NCI-H446 (cell line): ENCODE data around the gene PRRC2A.

Experiments used
- DNase-seq, 2 experiments: peaks; one replicate each; lab custom pipeline; 2025; lab: John Stamatoyannopoulos, UW

The PRRC2A gene

DNA sequence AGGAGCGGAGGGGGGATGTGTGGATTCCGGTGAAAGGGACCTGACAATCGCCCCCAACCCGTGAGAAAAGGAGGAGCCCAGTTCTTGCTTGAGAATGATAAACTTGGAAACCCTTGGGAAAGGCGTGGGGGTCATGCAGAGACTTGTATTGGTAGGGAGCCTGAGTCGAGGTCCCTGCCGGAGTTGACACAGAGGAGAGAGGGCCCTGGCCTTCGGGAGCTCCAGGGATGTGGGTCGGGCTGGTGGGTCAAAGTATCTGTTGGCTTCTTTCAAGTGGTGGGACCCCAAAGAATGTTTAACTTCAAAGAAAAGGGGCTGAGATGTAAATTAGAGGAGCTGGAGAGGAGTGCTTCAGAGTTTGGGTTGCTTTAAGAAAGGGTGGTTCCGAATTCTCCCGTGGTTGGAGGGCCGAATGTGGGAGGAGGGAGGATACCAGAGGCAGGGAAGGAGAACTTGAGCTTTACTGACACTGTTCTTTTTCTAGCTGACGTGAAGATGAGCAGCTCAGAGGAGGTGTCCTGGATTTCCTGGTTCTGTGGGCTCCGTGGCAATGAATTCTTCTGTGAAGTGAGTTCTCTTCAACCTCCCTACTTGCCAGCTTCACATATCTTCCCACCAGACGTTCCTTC lies 45.9 kb downstream of the PRRC2A start:
- no peak for DNase-seq

DNA sequence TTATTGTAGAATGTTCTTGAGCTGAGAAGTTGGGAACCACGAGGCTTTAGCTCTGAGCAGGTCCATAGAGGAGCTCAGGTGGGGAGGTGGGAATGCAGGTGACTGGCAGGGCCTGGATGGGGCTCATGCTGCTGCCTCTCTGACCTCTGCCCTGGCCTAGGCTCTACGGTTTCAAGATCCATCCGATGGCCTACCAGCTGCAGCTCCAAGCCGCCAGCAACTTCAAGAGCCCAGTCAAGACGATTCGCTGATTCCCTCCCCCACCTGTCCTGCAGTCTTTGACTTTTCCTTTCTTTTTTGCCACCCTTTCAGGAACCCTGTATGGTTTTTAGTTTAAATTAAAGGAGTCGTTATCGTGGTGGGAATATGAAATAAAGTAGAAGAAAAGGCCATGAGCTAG lies 49.2 kb downstream of the PRRC2A start, which contains the start of gene LY6G5B:
Gene LY6G5B, plus strand, starts transcription at position 301 of the 400 bp plus-strand sequence. CDS start 975 bp downstream, outside the sequence.
- no peak for DNase-seq

DNA sequence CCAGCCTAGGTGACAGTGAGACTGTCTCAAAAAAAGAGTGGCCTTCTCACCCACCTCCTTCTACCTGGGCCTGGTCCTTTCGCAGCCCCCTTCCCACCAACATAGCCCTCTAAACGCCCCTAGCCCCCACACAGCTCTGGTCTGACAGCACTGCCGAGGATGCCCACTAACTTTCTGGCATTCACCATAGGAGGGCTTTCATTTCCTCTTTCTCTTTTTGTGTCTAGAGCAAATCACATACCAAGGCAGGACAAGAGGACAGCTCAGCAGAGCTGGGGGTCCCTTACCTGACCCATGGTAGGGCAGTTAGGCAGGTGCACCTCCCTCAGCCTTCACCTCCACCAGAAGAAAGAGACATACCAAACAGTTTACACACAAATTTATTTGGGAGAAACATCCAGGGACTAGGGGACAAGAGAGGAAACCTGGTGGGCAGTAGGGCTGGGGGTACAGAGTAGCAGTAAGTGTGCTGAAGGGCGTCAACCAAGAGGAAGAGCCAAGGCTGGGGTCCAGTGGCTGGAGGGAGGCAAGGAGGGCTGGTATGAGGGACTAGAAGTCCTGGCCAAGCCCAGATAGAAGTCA lies 55.9 kb downstream of the PRRC2A start:
- no peak for DNase-seq

DNA sequence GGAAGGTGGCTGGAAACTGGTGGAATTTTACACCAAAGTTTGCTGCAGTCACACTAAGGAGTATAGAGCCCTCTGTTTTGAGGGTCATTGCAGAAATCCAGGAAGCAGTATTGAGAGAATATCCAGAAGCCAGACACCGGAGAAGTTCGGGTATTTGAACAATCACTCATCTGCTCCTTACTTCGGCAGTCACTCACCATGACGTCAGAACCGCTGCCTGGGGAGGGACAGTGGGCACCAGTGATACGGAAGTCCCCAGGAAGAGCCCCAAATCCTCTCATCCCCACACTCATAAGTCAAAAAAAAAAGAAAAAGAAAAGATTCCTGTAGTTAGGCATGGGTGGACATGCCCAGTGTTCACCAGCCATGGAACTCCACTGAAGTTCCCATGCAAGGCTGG lies 56.4 kb downstream of the PRRC2A start:
- no peak for DNase-seq

DNA sequence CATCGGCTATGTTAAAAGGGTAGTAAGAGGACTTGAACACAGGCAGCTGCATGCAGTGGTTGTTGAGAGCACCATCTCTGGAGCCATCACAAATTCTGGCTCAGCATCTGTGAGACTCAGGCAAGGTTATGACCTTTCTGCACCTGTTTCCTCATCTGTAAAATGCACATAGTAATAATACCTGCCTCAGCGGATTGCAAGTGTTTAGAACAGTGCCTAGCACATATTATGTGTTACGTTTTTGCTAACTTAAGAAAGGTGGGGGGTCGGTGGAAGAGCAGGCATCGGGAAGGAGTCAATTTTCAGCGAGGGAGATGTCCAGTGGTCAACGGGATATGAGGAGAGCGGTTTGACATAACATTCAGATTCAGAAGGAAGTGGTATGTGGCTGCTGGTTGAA lies 57.4 kb downstream of the PRRC2A start:
- DNase-seq: no peak

DNA sequence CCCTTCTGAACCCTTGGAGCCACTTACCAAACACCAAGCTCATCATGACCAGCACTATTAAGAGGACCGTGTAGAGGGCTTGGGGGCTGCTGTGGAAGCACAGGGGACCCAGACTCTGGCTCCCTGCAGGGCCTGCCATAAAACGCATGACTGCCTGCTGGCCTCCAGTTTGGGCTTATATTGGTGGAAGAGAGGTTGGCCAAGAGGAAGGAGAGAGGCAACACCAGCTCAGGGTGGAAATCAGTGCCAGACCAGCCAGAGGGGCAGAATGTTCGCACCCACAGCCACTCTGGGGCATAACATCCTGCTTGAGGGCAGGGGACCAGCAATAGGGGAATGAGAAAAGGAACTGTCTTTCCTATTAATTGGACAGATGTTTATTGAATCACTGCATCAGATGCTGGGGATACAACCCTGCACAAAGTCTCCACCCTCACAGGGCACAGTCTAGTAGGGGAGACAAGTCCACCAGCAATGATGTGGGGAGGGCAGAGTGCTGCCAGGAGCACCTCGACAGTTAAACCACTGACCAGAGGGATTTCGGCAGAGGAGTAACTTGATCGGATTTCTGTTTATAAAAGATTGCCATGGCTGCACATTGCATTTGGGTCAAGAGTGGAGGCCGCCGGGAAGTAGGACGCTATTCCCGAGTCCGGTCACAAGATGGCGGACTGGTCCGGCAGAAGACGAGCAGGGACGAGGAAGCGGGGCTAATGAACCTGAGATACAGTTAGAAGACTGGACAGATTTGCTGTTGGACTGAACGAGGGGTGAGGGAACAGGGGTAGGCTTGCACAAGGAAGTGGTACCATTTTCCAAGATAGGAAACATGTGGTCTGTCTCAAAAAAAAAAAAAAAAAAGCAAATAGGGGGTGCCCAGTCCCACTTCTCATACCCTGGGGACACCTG lies 60.0 kb downstream of the PRRC2A start, which contains the start of gene LY6G5C:
Gene LY6G5C, minus strand, starts transcription at position 842 of the 909 bp plus-strand sequence. Its CDS starts 694 bp downstream, at position 148.
- DNase-seq: peak; percentile 49 to 68

DNA sequence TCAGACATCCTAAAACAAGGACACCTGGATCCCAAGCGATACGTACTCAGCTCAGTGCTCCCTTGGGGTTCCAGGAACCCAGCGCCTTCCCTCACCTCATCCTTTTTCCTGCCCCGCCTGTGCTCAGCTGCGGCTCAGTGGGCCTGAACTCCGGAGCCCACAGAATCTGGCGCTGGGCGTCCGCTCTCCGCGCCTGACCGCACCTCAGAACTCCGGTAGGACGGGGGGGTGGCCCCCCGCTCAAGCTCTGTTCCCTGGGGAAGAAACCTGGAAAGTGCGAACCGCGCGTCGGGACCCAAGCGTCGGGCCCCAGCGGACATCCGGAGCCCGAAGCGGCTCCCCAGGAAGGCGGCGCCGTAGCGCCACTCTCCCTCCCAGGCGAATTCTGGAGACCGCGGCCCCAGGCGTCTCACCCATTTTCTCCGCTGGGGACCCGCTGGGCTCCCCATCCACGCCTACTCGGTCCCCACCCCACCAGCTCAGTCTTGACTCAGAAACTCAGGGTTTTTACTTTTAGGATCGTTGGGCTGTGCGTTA lies 60.7 kb downstream of the PRRC2A start:
- DNase-seq: no peak

DNA sequence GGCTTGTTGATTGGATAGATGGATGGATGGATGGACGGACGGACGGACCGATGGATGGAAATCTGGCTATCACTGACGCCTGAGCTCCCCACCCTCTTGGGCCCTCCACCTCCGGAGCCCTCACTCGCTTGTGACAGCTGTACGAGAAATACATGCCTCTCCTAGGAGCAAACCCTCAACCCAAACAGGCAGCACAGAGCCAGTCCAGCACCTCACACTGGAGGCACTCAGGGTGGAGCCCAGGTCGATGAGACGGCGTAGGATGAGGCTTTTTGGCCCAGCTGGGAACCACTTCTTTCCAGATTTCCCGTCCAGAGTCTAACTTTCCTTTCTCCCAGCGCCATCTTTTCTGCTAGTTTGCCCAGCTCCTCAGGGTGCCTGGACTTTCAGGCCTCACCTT lies 63.1 kb downstream of the PRRC2A start:
- no peak for DNase-seq

DNA sequence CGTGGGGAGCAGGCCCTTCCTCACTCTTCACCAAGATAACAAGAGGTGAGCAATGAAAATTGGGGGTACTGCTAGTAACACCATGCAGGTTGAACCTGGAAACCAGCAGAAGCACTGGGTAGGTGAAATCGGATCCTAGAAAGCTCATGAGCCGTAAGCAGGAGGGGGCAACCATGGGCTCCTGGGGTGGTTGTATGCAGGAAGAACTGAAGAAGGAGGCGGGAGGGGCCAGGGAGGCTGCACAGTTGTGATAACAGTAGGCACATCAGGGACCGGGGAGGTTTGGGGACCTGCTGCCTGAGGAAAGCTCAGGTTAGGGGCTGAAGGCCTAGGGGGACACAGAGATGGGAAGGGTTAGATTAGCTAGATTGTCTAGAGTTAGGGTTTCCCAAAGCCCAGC lies 66.0 kb downstream of the PRRC2A start:
- no peak for DNase-seq

DNA sequence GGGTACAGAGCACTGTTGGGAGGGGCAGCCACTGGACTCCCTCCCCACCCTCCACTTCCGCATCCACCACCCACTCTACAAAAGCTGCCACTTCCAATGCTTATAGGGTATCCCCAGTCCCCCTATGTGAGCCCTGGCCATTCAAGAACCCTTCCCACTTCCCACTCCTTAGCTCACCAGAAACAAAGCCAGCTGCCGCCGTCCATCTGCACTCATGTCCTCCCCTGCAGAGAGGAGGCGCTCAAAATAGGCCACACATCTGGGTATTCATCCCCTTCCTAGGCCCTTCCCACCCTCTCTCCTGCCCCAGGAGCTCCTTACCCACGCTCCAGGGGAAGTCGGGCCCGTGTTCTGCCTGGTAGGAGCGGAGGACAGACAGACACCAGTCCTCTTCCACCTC lies 66.8 kb downstream of the PRRC2A start:
- no peak for DNase-seq
